C4-2B (cell line): Measurements from ENCODE around the gene ANAPC5.

Experiments used
- ZFX ChIP-seq: fragments of 450-650 bp; IDR thresholded peaks from 2 replicates; pipeline ENCODE4 v1.6.1; 2017
- TF ChIP-seq, protein P1 (sequence below): fragments of 450-650 bp; conservative IDR thresholded peaks from 2 replicates; pipeline ENCODE4 v1.5.1; 2017; ENCODE audit warnings: mild to moderate bottlenecking

DNA sequence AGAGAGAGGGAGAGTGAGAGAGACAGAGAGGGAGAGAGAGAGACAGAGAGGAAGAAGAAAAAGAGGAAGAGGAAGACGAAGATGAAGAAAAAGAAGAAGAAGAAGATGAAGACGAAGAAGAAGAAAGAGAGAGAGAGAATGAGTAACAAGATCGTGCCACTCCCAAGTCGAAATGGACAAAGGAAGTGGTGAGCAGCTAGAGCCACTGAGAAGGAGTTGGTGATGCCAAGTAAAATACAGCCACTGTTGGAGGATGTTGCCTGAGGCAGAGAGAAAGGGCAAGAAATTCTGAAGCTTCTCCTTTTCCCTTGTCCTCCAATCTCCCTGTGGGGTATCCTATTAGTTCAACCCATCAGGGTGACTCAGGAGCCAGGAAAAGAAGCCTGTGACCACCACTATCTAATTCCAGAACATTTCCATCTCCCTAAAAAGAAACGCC lies 12.5 kb upstream of the ANAPC5 start:
- TF ChIP-seq, protein P1, sequence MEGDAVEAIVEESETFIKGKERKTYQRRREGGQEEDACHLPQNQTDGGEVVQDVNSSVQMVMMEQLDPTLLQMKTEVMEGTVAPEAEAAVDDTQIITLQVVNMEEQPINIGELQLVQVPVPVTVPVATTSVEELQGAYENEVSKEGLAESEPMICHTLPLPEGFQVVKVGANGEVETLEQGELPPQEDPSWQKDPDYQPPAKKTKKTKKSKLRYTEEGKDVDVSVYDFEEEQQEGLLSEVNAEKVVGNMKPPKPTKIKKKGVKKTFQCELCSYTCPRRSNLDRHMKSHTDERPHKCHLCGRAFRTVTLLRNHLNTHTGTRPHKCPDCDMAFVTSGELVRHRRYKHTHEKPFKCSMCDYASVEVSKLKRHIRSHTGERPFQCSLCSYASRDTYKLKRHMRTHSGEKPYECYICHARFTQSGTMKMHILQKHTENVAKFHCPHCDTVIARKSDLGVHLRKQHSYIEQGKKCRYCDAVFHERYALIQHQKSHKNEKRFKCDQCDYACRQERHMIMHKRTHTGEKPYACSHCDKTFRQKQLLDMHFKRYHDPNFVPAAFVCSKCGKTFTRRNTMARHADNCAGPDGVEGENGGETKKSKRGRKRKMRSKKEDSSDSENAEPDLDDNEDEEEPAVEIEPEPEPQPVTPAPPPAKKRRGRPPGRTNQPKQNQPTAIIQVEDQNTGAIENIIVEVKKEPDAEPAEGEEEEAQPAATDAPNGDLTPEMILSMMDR, result no peak
- TF ChIP-seq ZFX, result no peak
